ENCODE results near the gene ZHX3.
A peak's percentile ranks its signal among the peaks of the same experiment; 100 is the strongest.

ZHX3 gene

DNA sequence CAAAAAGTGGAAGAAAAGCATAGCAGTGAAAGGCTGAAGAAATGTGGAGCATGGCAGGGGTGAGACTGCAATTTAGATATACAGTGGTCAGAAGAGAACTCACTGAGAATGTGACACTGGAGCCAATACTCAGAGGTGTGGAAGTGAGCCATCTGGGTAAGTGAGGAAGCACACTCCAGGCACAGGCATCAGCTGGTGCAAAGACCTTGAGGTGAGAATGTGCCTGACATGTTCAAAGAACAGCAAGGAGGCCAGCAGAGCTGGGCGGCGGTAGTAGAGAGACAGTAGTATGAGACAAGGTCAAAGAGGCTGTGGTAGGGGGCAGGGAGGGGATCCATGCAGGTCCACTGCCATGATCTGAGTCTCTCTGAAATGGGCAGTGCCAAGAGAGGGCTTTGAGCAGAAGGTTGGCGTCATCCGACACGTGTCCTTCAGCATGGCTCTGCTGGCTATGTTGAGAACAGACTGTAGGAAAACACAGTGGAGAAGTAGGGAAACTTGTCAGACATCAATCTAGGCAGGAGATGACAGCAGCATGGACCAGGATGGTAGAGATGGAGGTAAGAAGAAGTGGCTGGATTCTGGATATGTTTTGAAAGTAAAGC is 95.8 kb downstream of the ZHX3 start:
- Histone ChIP-seq H3K4me1 (ENCODE audit: control insufficient read depth in 2 of 2, insufficient read depth in 1 of 2, low read depth in 1 of 2, low read length in 2 of 2) (peaks cover 3 to 7% of the 10 kb centered on the region in 2 donors), H3K14ac (ENCODE audit: low read length) (no peak overlapping the region), H3K36me3 (replicated peaks in 1 of 2; ENCODE audit: control insufficient read depth in 2 of 2, insufficient read depth in 2 of 2, low read length in 2 of 2) (no peaks in the 10 kb centered on the region), H3K23ac (ENCODE audit: low read depth, low read length, poor library complexity) (no peak overlapping the region), H2BK12ac (ENCODE audit: low read length) (no peak overlapping the region), H3K9ac (ENCODE audit: low read depth, low read length, poor library complexity) (no peak overlapping the region), H2AFZ (ENCODE audit: low read length) (peak overlapping the region; percentile 70), H3K4me2 (ENCODE audit: insufficient read depth, low read length, poor library complexity, severe bottlenecking) (no peak overlapping the region), H2BK15ac (ENCODE audit: low read length) (no peak overlapping the region), H2AK5ac (ENCODE audit: low read depth, low read length) (no peak overlapping the region), H3K18ac (ENCODE audit: low read length) (no peak overlapping the region), H3K4me3 (ENCODE audit: low read length in 2 of 2) (no peak overlapping the region), H2BK5ac (ENCODE audit: low read length) (no peak overlapping the region), H3K79me1 (ENCODE audit: low read depth, low read length) (no peaks in the 10 kb centered on the region), H4K91ac (ENCODE audit: low read depth, low read length, poor library complexity) (no peak overlapping the region), H4K8ac (ENCODE audit: low read depth, low read length) (no peak overlapping the region), H3K27me3 (ENCODE audit: control insufficient read depth in 3 of 3, insufficient read depth in 3 of 3, low read depth in 1 of 3, low read length in 3 of 3) (no peaks in the 10 kb centered on the region), H3K4ac (ENCODE audit: low read length) (no peak overlapping the region), H3K27ac (replicated peaks; ENCODE audit: low read length) (no peak overlapping the region), H3K9me3 (replicated peaks in 1 of 2; ENCODE audit: control insufficient read depth in 2 of 2, insufficient read depth in 1 of 2, low read depth in 1 of 2, low read length in 2 of 2) (no peaks in the 10 kb centered on the region), H2BK120ac (ENCODE audit: low read depth, low read length) (no peak overlapping the region)
- DNase-seq (ENCODE audit: low spot score), result no peak
- WGBS, 2 donors (ENCODE audit: extremely low coverage in 2 of 2, insufficient read length in 2 of 2, insufficient replicate concordance in 1 of 2), result no CpG with 5 or more reads among the region's 5 CpGs

DNA sequence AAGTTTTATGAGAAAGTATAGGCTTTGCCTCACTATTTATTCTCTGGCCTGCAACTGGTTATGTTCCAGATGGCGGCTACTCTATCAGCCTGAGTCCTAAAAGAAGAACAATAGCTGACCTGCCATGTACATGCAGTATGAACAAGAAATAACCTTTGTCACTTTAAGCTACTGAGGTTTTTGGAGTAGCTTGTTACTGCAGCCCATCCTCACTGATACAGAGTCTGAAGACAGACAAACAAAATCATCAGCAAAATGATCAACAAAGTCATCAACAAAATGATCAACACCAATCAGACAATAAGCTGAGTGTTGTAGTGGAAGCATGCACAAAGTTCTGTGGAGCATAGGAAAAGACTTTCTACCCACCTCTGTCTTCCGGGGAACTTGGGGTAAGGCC is 97.7 kb downstream of the ZHX3 start:
- H3K9ac ChIP-seq (ENCODE audit: low read depth, low read length, poor library complexity), result no peak overlapping the region
- H3K4me3 ChIP-seq (ENCODE audit: low read length in 2 of 2), result no peak overlapping the region
- no peaks in the 10 kb centered on the region for H3K27me3 ChIP-seq (ENCODE audit: control insufficient read depth in 3 of 3, insufficient read depth in 3 of 3, low read depth in 1 of 3, low read length in 3 of 3)
- no peak overlapping the region for H3K14ac ChIP-seq (ENCODE audit: low read length)
- no peak overlapping the region for H4K91ac ChIP-seq (ENCODE audit: low read depth, low read length, poor library complexity)
- peaks cover 3 to 7% of the 10 kb centered on the region in 2 donors for H3K4me1 ChIP-seq (ENCODE audit: control insufficient read depth in 2 of 2, insufficient read depth in 1 of 2, low read depth in 1 of 2, low read length in 2 of 2)
- H2AFZ ChIP-seq (ENCODE audit: low read length), result no peak overlapping the region
- no peak overlapping the region for H2BK5ac ChIP-seq (ENCODE audit: low read length)
- no peak overlapping the region for H2BK120ac ChIP-seq (ENCODE audit: low read depth, low read length)
- no peak overlapping the region for H2BK15ac ChIP-seq (ENCODE audit: low read length)
- H3K79me1 ChIP-seq (ENCODE audit: low read depth, low read length), result no peaks in the 10 kb centered on the region
- no peak for DNase-seq (ENCODE audit: low spot score)
- H4K8ac ChIP-seq (ENCODE audit: low read depth, low read length), result no peak overlapping the region
- no peaks in the 10 kb centered on the region for H3K9me3 ChIP-seq (replicated peaks in 1 of 2; ENCODE audit: control insufficient read depth in 2 of 2, insufficient read depth in 1 of 2, low read depth in 1 of 2, low read length in 2 of 2)
- no peak overlapping the region for H3K4me2 ChIP-seq (ENCODE audit: insufficient read depth, low read length, poor library complexity, severe bottlenecking)
- no peak overlapping the region for H3K4ac ChIP-seq (ENCODE audit: low read length)
- no peak overlapping the region for H3K23ac ChIP-seq (ENCODE audit: low read depth, low read length, poor library complexity)
- H2AK5ac ChIP-seq (ENCODE audit: low read depth, low read length), result no peak overlapping the region
- no peak overlapping the region for H3K18ac ChIP-seq (ENCODE audit: low read length)
- no peaks in the 10 kb centered on the region for H3K36me3 ChIP-seq (replicated peaks in 1 of 2; ENCODE audit: control insufficient read depth in 2 of 2, insufficient read depth in 2 of 2, low read length in 2 of 2)
- H2BK12ac ChIP-seq (ENCODE audit: low read length), result no peak overlapping the region
- no CpG with 5 or more reads among the region's 2 CpGs for WGBS, 2 donors (ENCODE audit: extremely low coverage in 2 of 2, insufficient read length in 2 of 2, insufficient replicate concordance in 1 of 2)
- H3K27ac ChIP-seq (replicated peaks; ENCODE audit: low read length), result no peak overlapping the region

DNA sequence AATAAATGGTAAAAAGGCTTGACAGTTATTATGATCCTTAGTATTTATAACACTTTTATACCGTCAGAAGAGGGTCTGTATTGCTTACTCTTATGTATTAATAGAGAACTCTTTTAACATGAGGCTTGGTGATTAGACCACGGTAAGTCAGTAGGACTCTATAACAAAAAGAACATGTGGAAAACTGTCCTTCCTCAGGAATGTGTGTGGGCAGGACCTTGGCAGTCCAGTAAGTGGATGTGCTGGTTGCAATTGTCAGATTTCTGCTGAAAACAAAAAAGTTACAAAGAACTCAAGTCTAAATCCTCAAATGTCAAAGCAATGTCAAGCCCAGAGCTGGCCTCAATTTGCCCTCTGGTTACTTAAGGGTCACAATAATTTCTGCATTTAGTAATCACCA is 99.1 kb downstream of the ZHX3 start:
- Histone ChIP-seq H2BK12ac (ENCODE audit: low read length) (no peak overlapping the region), H3K23ac (ENCODE audit: low read depth, low read length, poor library complexity) (no peak overlapping the region), H2BK5ac (ENCODE audit: low read length) (no peak overlapping the region), H2AFZ (ENCODE audit: low read length) (no peak overlapping the region), H3K18ac (ENCODE audit: low read length) (no peak overlapping the region), H3K4me1 (ENCODE audit: control insufficient read depth in 2 of 2, insufficient read depth in 1 of 2, low read depth in 1 of 2, low read length in 2 of 2) (peaks cover 3 to 7% of the 10 kb centered on the region in 2 donors), H3K27ac (replicated peaks; ENCODE audit: low read length) (no peak overlapping the region), H3K4me2 (ENCODE audit: insufficient read depth, low read length, poor library complexity, severe bottlenecking) (no peak overlapping the region), H3K9me3 (replicated peaks in 1 of 2; ENCODE audit: control insufficient read depth in 2 of 2, insufficient read depth in 1 of 2, low read depth in 1 of 2, low read length in 2 of 2) (no peaks in the 10 kb centered on the region), H3K36me3 (replicated peaks in 1 of 2; ENCODE audit: control insufficient read depth in 2 of 2, insufficient read depth in 2 of 2, low read length in 2 of 2) (no peaks in the 10 kb centered on the region), H3K4me3 (ENCODE audit: low read length in 2 of 2) (no peak overlapping the region), H4K8ac (ENCODE audit: low read depth, low read length) (no peak overlapping the region), H3K9ac (ENCODE audit: low read depth, low read length, poor library complexity) (no peak overlapping the region), H2BK15ac (ENCODE audit: low read length) (no peak overlapping the region), H2AK5ac (ENCODE audit: low read depth, low read length) (no peak overlapping the region), H4K91ac (ENCODE audit: low read depth, low read length, poor library complexity) (no peak overlapping the region), H3K27me3 (ENCODE audit: control insufficient read depth in 3 of 3, insufficient read depth in 3 of 3, low read depth in 1 of 3, low read length in 3 of 3) (no peaks in the 10 kb centered on the region), H3K4ac (ENCODE audit: low read length) (no peak overlapping the region), H3K14ac (ENCODE audit: low read length) (no peak overlapping the region), H3K79me1 (ENCODE audit: low read depth, low read length) (no peaks in the 10 kb centered on the region), H2BK120ac (ENCODE audit: low read depth, low read length) (no peak overlapping the region)
- no peak for DNase-seq (ENCODE audit: low spot score)
- no CpG with 5 or more reads among the region's 2 CpGs for WGBS, 2 donors (ENCODE audit: extremely low coverage in 2 of 2, insufficient read length in 2 of 2, insufficient replicate concordance in 1 of 2)

DNA sequence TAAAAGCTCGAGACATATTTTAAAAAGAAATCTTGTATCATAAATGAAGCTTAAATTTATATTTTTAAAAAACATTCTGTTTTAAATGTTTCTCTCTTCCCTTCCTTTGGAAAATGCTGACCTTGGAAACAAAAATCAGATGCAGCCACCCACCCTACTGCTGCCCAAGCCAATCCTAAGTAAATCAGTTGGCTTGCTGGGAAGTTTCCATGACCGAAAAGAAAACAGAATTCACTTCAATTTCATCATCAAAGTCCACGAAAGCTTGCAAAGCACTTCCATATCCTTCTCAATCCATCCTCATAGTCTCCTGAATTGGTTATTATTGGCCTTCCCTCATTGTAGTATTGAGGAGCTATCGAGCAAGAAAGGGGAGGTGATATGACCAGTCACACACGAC is 100.1 kb downstream of the ZHX3 start:
- Histone ChIP-seq H3K4ac (ENCODE audit: low read length) (no peak overlapping the region), H3K23ac (ENCODE audit: low read depth, low read length, poor library complexity) (no peak overlapping the region), H3K9ac (ENCODE audit: low read depth, low read length, poor library complexity) (no peak overlapping the region), H3K14ac (ENCODE audit: low read length) (no peak overlapping the region), H2AFZ (ENCODE audit: low read length) (no peak overlapping the region), H2AK5ac (ENCODE audit: low read depth, low read length) (no peak overlapping the region), H3K4me2 (ENCODE audit: insufficient read depth, low read length, poor library complexity, severe bottlenecking) (no peak overlapping the region), H3K4me3 (ENCODE audit: low read length in 2 of 2) (no peak overlapping the region), H2BK5ac (ENCODE audit: low read length) (no peak overlapping the region), H3K36me3 (replicated peaks in 1 of 2; ENCODE audit: control insufficient read depth in 2 of 2, insufficient read depth in 2 of 2, low read length in 2 of 2) (no peaks in the 10 kb centered on the region), H2BK12ac (ENCODE audit: low read length) (no peak overlapping the region), H3K27ac (replicated peaks; ENCODE audit: low read length) (no peak overlapping the region), H4K8ac (ENCODE audit: low read depth, low read length) (no peak overlapping the region), H3K79me1 (ENCODE audit: low read depth, low read length) (no peaks in the 10 kb centered on the region), H3K27me3 (ENCODE audit: control insufficient read depth in 3 of 3, insufficient read depth in 3 of 3, low read depth in 1 of 3, low read length in 3 of 3) (no peaks in the 10 kb centered on the region), H3K18ac (ENCODE audit: low read length) (no peak overlapping the region), H4K91ac (ENCODE audit: low read depth, low read length, poor library complexity) (no peak overlapping the region), H2BK120ac (ENCODE audit: low read depth, low read length) (no peak overlapping the region), H2BK15ac (ENCODE audit: low read length) (no peak overlapping the region), H3K9me3 (replicated peaks in 1 of 2; ENCODE audit: control insufficient read depth in 2 of 2, insufficient read depth in 1 of 2, low read depth in 1 of 2, low read length in 2 of 2) (no peaks in the 10 kb centered on the region), H3K4me1 (ENCODE audit: control insufficient read depth in 2 of 2, insufficient read depth in 1 of 2, low read depth in 1 of 2, low read length in 2 of 2) (peaks cover 3 to 4% of the 10 kb centered on the region in 2 donors)
- no CpG with 5 or more reads among the region's 5 CpGs for WGBS, 2 donors (ENCODE audit: extremely low coverage in 2 of 2, insufficient read length in 2 of 2, insufficient replicate concordance in 1 of 2)
- DNase-seq (ENCODE audit: low spot score), result no peak
